Adrenal gland (tissue), 19 donors: ENCODE data around the gene RNU6-8. TPM values are rescaled to one million over a fixed set of nuclear protein-coding genes. Genes with fewer than 3 reads are reported as not detected.

Experiments used
- DNase-seq, 7 donors: peaks; one replicate each; pipeline ENCODE4 v3.0.0-alpha.2; 2019 to 2020
- H3K27ac ChIP-seq, 5 donors: fragments of 200-600 bp; sonication (generic) in 4 of 5; 1 replicate in 3 of 5; 2 replicates in 2 of 5; pipeline versions ENCODE4 v1.5.1 to v1.8.0; 2016 to 2020; ENCODE audit warnings: mild to moderate bottlenecking in 1 of 5
- H3K27me3 ChIP-seq: fragments of 200-600 bp; 2 replicates; pipeline ENCODE4 v1.8.0; 2021
- H3K36me3 ChIP-seq, 2 donors: fragments of 200-600 bp; replicated peaks in 1 of 2; 1 replicate in 1 of 2; 2 replicates in 1 of 2; pipeline versions ENCODE4 v1.5.1 to v1.8.0; 2018 to 2022
- H3K4me1 ChIP-seq, 2 donors: fragments of 200-600 bp; replicated peaks in 1 of 2; 1 replicate in 1 of 2; 2 replicates in 1 of 2; pipeline versions ENCODE4 v1.5.1 to v1.8.0; 2018 to 2021
- H3K4me3 ChIP-seq, 4 donors: fragments of 200-600 bp; sonication (generic) in 3 of 4; one replicate each; pipeline ENCODE4 v1.5.1; 2016 to 2018
- H3K9me3 ChIP-seq, 3 donors: fragments of 200-600 bp; sonication (generic) in 1 of 3; replicated peaks in 1 of 3; 1 replicate in 2 of 3; 2 replicates in 1 of 3; pipeline versions ENCODE4 v1.5.1 to v1.8.0; 2016 to 2021
- POLR2A ChIP-seq, 2 donors: fragments of 450-650 bp; IDR thresholded peaks; one replicate each; pipeline ENCODE4 v1.6.1; 2017; ENCODE audit warnings: antibody characterized with exemption in 2 of 2, mild to moderate bottlenecking in 2 of 2, moderate library complexity in 1 of 2
- WGBS, 4 donors: extraction: QIAGEN DNeasy Blood & Tissue Kit in 2 of 4; methylation state at CpG; one replicate each; pipeline versions ENCODE4 v1.1.5 to v1.1.7; 2013 to 2017; 5-methylcytosine and 5-hydroxymethylcytosine counted together
- intact Hi-C, 2 donors: fragments of 100-400 bp; cut with DNase I; formaldehyde crosslinking; loops; one replicate each; pipeline versions ENCODE4 v1.14.1 to v1.15.0; 2022 to 2023
- long read RNA-seq, 10 donors: library from polyadenylated mRNA in 3 of 10; unstranded in 2 of 10; stranded (forward) in 1 of 10; transcript quantifications; one replicate each; pipeline ENCODE4 v2.0.0 and lab custom pipeline, GENCODE V29; 2021 to 2026
- polyA plus RNA-seq, 3 donors: library from polyadenylated mRNA; stranded (reverse); fragments of 200-250 nt in 2 of 3; fragments of 350-450 nt in 1 of 3; fragmentation: Illumina TruSeq in 1 of 3; extraction: RNeasy Lipid Tissue Mini Kit (QIAGEN cat#74804) in 1 of 3; gene quantifications; one replicate each; pipeline ENCODE4 v1.2.3, GENCODE V29; 2013 to 2014
- total RNA-seq, 9 donors: library from RNA; depleted of rRNA in 4 of 9; stranded (reverse); fragments of >200 nt in 4 of 9; fragments of 120-200 nt in 1 of 9; fragmentation: NEBNext Ultra II Directional in 1 of 9; extraction: Animal tissue kit (Norgen Biotek cat#: 25700) in 1 of 9; gene quantifications; one replicate each; pipeline versions ENCODE4 v1.1.0 to v1.2.4, GENCODE V29; 2013 to 2023
- TF ChIP-seq, protein P1 (sequence below), 6 experiments: fragments of 450-650 bp in 4 of 6; fragments of 200-600 bp in 2 of 6; sonication (generic) in 1 of 6; IDR thresholded peaks; 1 replicate in 5 of 6; 2 replicates in 1 of 6; pipeline versions ENCODE4 v1.5.1 to v1.8.0; 2016 to 2021; ENCODE audit warnings: antibody characterized with exemption in 6 of 6, mild to moderate bottlenecking in 2 of 6, moderate library complexity in 1 of 6
- donor health status: healthy with polysubstance abuse.
- donor health status: Bipolar disorder and iron deficiency.
- donor health status: DM: yes; HTN: yes; CAD: no.
- donor health status: DM: no; HTN: no; CAD: no.
- donor health status: DM: no; HTN: no; CAD: no.
- donor health status: DM: yes; HTN: yes; CAD: no.

RNU6-8 gene
- total RNA-seq (not detected), polyA plus RNA-seq (not detected)
- long read RNA-seq, donor 1, partial matches to known transcripts: 0 of 1 reads
- long read RNA-seq, donor 1, other reads (novel, unspliced or antisense): 0 of 1 reads
- long read RNA-seq, donor 2, partial matches to known transcripts: 0 of 2 reads
- long read RNA-seq, donor 2, other reads (novel, unspliced or antisense): 0 of 2 reads
- long read RNA-seq, donor 3, partial matches to known transcripts: 0 of 1 reads
- long read RNA-seq, donor 3, other reads (novel, unspliced or antisense): 0 of 1 reads
- long read RNA-seq, donor 4: 0 reads
- long read RNA-seq, donor 5, partial matches to known transcripts: 0 of 1 reads
- long read RNA-seq, donor 5, other reads (novel, unspliced or antisense): 0 of 1 reads
- long read RNA-seq, donor 6: 0 reads
- long read RNA-seq, donor 7, partial matches to known transcripts: 0 of 1 reads
- long read RNA-seq, donor 7, other reads (novel, unspliced or antisense): 0 of 1 reads
- long read RNA-seq, donor 8: 0 reads
- long read RNA-seq, donor 9: 0 reads
- long read RNA-seq, donor 10, partial matches to known transcripts: 0 of 3 reads
- long read RNA-seq, donor 10, other reads (novel, unspliced or antisense): 0 of 3 reads

DNA sequence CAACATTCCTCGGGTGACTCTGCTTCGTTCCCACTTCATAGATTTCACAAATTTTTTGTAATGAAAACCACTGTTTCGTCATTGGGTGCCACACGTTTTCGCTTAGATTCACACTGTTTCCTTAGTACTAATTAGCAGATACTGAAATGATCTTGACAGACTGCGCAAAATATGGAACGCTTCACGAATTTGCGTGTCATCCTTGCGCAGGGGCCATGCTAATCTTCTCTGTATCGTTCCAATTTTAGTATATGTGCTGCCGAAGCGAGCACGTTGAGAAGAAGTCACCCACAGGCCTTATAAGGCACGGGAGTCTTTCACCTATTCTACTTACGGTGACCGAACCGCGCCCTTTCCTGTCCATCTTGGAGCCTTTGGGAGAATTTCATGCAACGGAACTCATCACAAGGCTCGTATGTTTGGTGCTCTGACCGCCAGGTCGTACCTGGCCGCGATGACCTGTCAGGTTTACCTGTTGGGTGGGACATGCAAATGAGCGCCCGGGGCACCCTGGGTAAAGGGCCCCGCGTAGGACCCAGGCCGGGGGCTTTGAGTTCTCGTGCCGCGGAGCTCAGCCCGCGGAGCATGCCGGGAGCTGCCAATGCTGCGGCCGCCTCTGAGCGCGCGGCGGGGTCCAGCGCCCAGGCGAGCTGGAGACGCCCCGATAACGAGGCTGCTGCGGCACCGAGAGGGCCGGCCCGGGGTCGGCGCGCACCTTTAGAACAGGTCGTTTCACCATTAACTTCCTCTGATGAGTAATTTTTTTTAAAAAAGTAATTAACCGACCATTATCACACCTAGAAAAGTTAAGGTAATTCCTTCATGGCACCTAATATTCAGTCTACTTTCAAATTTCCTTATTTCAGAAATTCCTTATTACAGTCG lies at the start of gene RNU6-8:
Gene RNU6-8, minus strand, starts transcription at position 272 of the 885 bp plus-strand sequence.
- Histone ChIP-seq H3K4me3 (peak within 1 kb of the TSS; percentile 27 to 64 (median 40)), H3K9me3 (no peaks in the 10 kb centered on the region), H3K4me1 (peaks cover 0 to 23% of the 10 kb centered on the region in 2 donors), H3K27ac (peak within 1 kb of the TSS; percentile 41 to 95 (median 90)), H3K27me3 (no peaks in the 10 kb centered on the region), H3K36me3 (no peaks in the 10 kb centered on the region)
- peak; percentile 88 to 94 (median 93) for DNase-seq
- 0 to 1% (median 0%) methylated on average over 42 to 57 of the region's 57 CpGs for WGBS, 4 donors
- intact Hi-C loops: loop anchor here (2.0 to 10.0 kb wide), 3 partner anchors 52 to 126 kb away; partner anchors contain the start of gene ARHGAP5 (in 2 of the 2)
- TF ChIP-seq POLR2A (IDR thresholded peaks at IDR 0.05): peak; percentile 75 to 78
- TF ChIP-seq, protein P1, sequence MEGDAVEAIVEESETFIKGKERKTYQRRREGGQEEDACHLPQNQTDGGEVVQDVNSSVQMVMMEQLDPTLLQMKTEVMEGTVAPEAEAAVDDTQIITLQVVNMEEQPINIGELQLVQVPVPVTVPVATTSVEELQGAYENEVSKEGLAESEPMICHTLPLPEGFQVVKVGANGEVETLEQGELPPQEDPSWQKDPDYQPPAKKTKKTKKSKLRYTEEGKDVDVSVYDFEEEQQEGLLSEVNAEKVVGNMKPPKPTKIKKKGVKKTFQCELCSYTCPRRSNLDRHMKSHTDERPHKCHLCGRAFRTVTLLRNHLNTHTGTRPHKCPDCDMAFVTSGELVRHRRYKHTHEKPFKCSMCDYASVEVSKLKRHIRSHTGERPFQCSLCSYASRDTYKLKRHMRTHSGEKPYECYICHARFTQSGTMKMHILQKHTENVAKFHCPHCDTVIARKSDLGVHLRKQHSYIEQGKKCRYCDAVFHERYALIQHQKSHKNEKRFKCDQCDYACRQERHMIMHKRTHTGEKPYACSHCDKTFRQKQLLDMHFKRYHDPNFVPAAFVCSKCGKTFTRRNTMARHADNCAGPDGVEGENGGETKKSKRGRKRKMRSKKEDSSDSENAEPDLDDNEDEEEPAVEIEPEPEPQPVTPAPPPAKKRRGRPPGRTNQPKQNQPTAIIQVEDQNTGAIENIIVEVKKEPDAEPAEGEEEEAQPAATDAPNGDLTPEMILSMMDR (IDR thresholded peaks at IDR 0.05): no peak

DNA sequence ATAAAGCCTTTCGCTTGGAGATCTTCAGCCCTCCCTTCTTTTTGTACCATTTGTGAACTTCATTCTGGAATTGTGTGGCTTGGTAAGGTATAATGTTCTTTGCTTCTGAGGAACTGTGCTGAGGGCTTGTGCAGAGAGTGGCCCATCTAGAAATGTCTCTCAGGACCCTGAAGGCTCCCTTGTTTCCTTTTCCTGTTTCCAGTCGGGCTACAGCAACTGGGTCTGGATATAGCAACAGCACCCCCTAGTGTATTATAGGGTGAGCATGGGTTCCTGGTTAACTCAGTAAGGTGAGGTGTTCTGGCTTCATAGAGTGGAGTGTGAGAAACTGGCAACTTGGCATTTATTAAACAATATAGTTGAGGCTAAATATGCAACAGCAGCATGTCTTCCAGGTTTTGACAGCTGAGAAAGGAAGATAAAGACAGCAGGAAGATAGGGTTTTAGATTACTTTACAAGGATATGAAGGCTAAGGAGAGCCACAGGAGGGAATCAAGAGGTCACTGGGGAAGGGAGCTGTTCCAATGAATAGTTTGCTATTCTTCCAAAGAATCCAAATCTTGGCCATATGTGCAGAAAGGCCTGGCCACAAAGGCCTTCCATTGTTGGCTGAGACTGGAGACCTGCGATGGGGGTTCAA lies 49.1 kb upstream of the RNU6-8 start:
- peaks cover 0 to 11% of the 10 kb centered on the region in 2 donors for H3K4me1 ChIP-seq
- WGBS, 4 donors: 54 to 64% (median 57%) methylated on average over 3 of the region's 3 CpGs
- H3K27me3 ChIP-seq: no peaks in the 10 kb centered on the region
- DNase-seq: peak; percentile 47 to 79 (median 66)
- H3K27ac ChIP-seq: no peak overlapping the region
- intact Hi-C loops: loop anchor here (5.0 to 10.0 kb wide), 6 partner anchors 47 to 740 kb away; partner anchors contain the start of genes RNU6-7 (in 1 of the 2) and RNU6-8 (in 1 of the 2)
- no peak overlapping the region for H3K4me3 ChIP-seq
- H3K36me3 ChIP-seq: no peaks in the 10 kb centered on the region
- TF ChIP-seq POLR2A (IDR thresholded peaks at IDR 0.05): no peak
- TF ChIP-seq, protein P1 (IDR thresholded peaks at IDR 0.05): peak; percentile 72 to 89 (median 86)
- no peaks in the 10 kb centered on the region for H3K9me3 ChIP-seq

DNA sequence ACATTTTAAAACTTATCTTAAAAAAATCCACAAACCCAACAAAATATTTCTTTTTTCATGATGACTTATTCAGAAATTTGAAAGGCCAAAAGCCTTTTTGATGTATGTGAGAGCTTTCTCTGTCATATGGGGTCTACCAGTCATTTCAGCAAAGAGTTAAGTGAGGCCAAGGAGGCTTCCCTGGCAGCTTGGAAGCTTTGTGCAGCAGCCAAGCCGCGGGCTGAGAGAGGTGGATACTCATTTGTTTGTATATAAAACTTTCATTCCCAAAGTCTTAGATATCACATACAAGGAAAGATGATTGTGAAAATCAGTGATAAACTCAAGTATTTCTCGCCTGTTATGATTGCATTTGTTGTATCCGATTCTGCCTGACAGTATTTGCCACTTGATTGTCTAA lies 48.5 kb upstream of the RNU6-8 start:
- WGBS, 4 donors: 60 to 72% (median 66%) methylated on average over 4 of the region's 4 CpGs
- Histone ChIP-seq H3K27me3 (no peaks in the 10 kb centered on the region), H3K4me3 (no peak overlapping the region), H3K36me3 (no peaks in the 10 kb centered on the region), H3K27ac (no peak overlapping the region), H3K4me1 (peaks cover 0 to 11% of the 10 kb centered on the region in 2 donors), H3K9me3 (no peaks in the 10 kb centered on the region)
- intact Hi-C loops: loop anchor here (5.0 to 10.0 kb wide), 6 partner anchors 47 to 739 kb away; partner anchors contain the start of genes RNU6-7 (in 1 of the 2) and RNU6-8 (in 1 of the 2)
- no peak for TF ChIP-seq POLR2A (IDR thresholded peaks at IDR 0.05)
- TF ChIP-seq, protein P1 (IDR thresholded peaks at IDR 0.05): no peak
- DNase-seq: no peak
